ENCODE results near the gene PHACTR1. TPM values are rescaled to one million over a fixed set of nuclear protein-coding genes. Genes with fewer than 3 reads are reported as not detected.

The PHACTR1 gene
- total and polyA plus RNA-seq, 9 of the 15 experiments (the other 6 are each of a cell fraction or from before 2014, with no cell fraction given), result 11.5 to 32.6 (median 22.0) TPM

GRCh38 chr6:13314806-13315205 lies 598.2 kb downstream of the PHACTR1 start (continued):
- TF ChIP-seq HDAC2 (IDR thresholded peaks at IDR 0.05), result no peak
- no peak for TF ChIP-seq NR2C2 (CRISPR knock-in tag; IDR thresholded peaks at IDR 0.05)
- TF ChIP-seq NR2C2 (tag; IDR thresholded peaks at IDR 0.05), result no peak
- TF ChIP-seq MYNN (IDR thresholded peaks at IDR 0.05), result no peak
- TF ChIP-seq MYNN (CRISPR knock-in tag; IDR thresholded peaks at IDR 0.05), result no peak
- no peak for TF ChIP-seq RBFOX2 (IDR thresholded peaks at IDR 0.05; ENCODE audit: low read depth, low read length)
- TF ChIP-seq ZNF384 (IDR thresholded peaks at IDR 0.05; ENCODE audit: low read depth, low read length), result no peak
- TF ChIP-seq, protein P1, sequence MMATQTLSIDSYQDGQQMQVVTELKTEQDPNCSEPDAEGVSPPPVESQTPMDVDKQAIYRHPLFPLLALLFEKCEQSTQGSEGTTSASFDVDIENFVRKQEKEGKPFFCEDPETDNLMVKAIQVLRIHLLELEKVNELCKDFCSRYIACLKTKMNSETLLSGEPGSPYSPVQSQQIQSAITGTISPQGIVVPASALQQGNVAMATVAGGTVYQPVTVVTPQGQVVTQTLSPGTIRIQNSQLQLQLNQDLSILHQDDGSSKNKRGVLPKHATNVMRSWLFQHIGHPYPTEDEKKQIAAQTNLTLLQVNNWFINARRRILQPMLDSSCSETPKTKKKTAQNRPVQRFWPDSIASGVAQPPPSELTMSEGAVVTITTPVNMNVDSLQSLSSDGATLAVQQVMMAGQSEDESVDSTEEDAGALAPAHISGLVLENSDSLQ (IDR thresholded peaks at IDR 0.05), result no peak
- no peak for TF ChIP-seq STAT5A (IDR thresholded peaks at IDR 0.05; ENCODE audit: borderline replicate concordance, low read length)
- no peak for TF ChIP-seq PHB (CRISPR knock-in tag; IDR thresholded peaks at IDR 0.05)
- no peak for TF ChIP-seq ZNF589 (CRISPR knock-in tag; IDR thresholded peaks at IDR 0.05; ENCODE audit: low read depth)
- no peak for TF ChIP-seq ETV5 (CRISPR knock-in tag; IDR thresholded peaks at IDR 0.05; ENCODE audit: low read depth)
- TF ChIP-seq, protein P2, sequence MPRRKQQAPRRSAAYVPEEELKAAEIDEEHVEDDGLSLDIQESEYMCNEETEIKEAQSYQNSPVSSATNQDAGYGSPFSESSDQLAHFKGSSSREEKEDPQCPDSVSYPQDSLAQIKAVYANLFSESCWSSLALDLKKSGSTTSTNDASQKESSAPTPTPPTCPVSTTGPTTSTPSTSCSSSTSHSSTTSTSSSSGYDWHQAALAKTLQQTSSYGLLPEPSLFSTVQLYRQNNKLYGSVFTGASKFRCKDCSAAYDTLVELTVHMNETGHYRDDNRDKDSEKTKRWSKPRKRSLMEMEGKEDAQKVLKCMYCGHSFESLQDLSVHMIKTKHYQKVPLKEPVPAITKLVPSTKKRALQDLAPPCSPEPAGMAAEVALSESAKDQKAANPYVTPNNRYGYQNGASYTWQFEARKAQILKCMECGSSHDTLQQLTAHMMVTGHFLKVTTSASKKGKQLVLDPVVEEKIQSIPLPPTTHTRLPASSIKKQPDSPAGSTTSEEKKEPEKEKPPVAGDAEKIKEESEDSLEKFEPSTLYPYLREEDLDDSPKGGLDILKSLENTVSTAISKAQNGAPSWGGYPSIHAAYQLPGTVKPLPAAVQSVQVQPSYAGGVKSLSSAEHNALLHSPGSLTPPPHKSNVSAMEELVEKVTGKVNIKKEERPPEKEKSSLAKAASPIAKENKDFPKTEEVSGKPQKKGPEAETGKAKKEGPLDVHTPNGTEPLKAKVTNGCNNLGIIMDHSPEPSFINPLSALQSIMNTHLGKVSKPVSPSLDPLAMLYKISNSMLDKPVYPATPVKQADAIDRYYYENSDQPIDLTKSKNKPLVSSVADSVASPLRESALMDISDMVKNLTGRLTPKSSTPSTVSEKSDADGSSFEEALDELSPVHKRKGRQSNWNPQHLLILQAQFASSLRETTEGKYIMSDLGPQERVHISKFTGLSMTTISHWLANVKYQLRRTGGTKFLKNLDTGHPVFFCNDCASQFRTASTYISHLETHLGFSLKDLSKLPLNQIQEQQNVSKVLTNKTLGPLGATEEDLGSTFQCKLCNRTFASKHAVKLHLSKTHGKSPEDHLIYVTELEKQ (CRISPR knock-in tag; IDR thresholded peaks at IDR 0.05), result no peak
